ENCODE results near the gene MYO10. TPM values are rescaled to one million over a fixed set of nuclear protein-coding genes. Genes with fewer than 3 reads are reported as not detected.

Gene MYO10
- total RNA-seq, 4 donors from 2014 or later = 21.0 to 29.8 (median 27.3) TPM

- Histone ChIP-seq H3K36me3 (no peaks in the 10 kb centered on the region), H3K4me3 (no peak overlapping the region), H3K9me3 (no peaks in the 10 kb centered on the region), H3K4me1 (peaks cover 12 to 55% (median 17%) of the 10 kb centered on the region in 3 donors), H3K27me3 (no peaks in the 10 kb centered on the region), H3K27ac (peak overlapping the region; percentile 69 to 80 (median 76))
- no peak for DNase-seq
- no peak for TF ChIP-seq POLR2A (IDR thresholded peaks at IDR 0.05)
- TF ChIP-seq CTCF (IDR thresholded peaks at IDR 0.05) = no peak
- 40 to 58% methylated on average over 2 to 7 of the region's 8 CpGs for WGBS, 2 donors
- intact Hi-C loops (cut with DNase I) = no loop called here
These were observed 22.0 kb downstream of the MYO10 start for GRCh38 chr5:16914108-16914435.

- H3K4me3 ChIP-seq = peak overlapping the region in 1 of 4 donors; percentile 3
- no peaks in the 10 kb centered on the region for H3K36me3 ChIP-seq
- H3K9me3 ChIP-seq = no peaks in the 10 kb centered on the region
- TF ChIP-seq POLR2A (IDR thresholded peaks at IDR 0.05) (no peak), CTCF (IDR thresholded peaks at IDR 0.05) (no peak)
- DNase-seq = no peak
- H3K27ac ChIP-seq = peak overlapping the region; percentile 69 to 80 (median 76)
- intact Hi-C loops (cut with DNase I) = no loop called here
- WGBS, 2 donors = 29 to 47% methylated on average over 7 of the region's 7 CpGs
- H3K4me1 ChIP-seq = peaks cover 12 to 49% (median 17%) of the 10 kb centered on the region in 3 donors
- H3K27me3 ChIP-seq = no peaks in the 10 kb centered on the region
These were observed 22.6 kb downstream of the MYO10 start for GRCh38 chr5:16913187-16914107.

GRCh38 chr5:16912080-16912479 lies 24.0 kb downstream of the MYO10 start:
- no peak for TF ChIP-seq CTCF (IDR thresholded peaks at IDR 0.05)
- no peak for TF ChIP-seq POLR2A (IDR thresholded peaks at IDR 0.05)
- no peak for DNase-seq
- WGBS, 2 donors = 78 to 83% methylated on average over 6 of the region's 6 CpGs
- intact Hi-C loops (cut with DNase I) = no loop called here
- Histone ChIP-seq H3K27ac (no peak overlapping the region), H3K4me3 (no peak overlapping the region), H3K9me3 (no peaks in the 10 kb centered on the region), H3K4me1 (peaks cover 7 to 39% (median 17%) of the 10 kb centered on the region in 3 donors), H3K27me3 (no peaks in the 10 kb centered on the region), H3K36me3 (no peaks in the 10 kb centered on the region)

GRCh38 chr5:16909464-16909863 lies 26.6 kb downstream of the MYO10 start:
- Histone ChIP-seq H3K4me3 (no peak overlapping the region), H3K9me3 (no peaks in the 10 kb centered on the region), H3K27ac (no peak overlapping the region), H3K27me3 (no peaks in the 10 kb centered on the region), H3K4me1 (peaks cover 7 to 23% (median 7%) of the 10 kb centered on the region in 3 donors), H3K36me3 (no peaks in the 10 kb centered on the region)
- no peak for DNase-seq
- WGBS, 2 donors = 63 to 71% methylated on average over 7 of the region's 7 CpGs
- intact Hi-C loops (cut with DNase I) = no loop called here
- no peak for TF ChIP-seq POLR2A (IDR thresholded peaks at IDR 0.05)
- TF ChIP-seq CTCF (IDR thresholded peaks at IDR 0.05) = no peak

GRCh38 chr5:16907270-16907669 lies 28.8 kb downstream of the MYO10 start:
- TF ChIP-seq CTCF (IDR thresholded peaks at IDR 0.05) (no peak), POLR2A (IDR thresholded peaks at IDR 0.05) (no peak)
- 60 to 65% methylated on average over 4 of the region's 4 CpGs for WGBS, 2 donors
- Histone ChIP-seq H3K27me3 (no peaks in the 10 kb centered on the region), H3K4me3 (no peak overlapping the region), H3K4me1 (peaks cover 0 to 21% (median 6%) of the 10 kb centered on the region in 3 donors), H3K9me3 (no peaks in the 10 kb centered on the region), H3K27ac (no peak overlapping the region), H3K36me3 (no peaks in the 10 kb centered on the region)
- DNase-seq = no peak
- intact Hi-C loops (cut with DNase I) = no loop called here
